MM.1S (cell line): ENCODE data around the gene TFDP1.

Experiments
- DNase-seq: peaks from one replicate; pipeline ENCODE4 v3.0.0-alpha.2; 2015
- H2AFZ ChIP-seq: fragments of 300-600 bp; sonication (generic); 2 replicates; pipeline ENCODE4 v1.6.0; 2016; ENCODE audit warnings: antibody characterized with exemption, low read length
- H3F3A ChIP-seq: fragments of 300-600 bp; sonication (generic); 2 replicates; pipeline ENCODE4 v1.6.1; 2016; ENCODE audit warnings: mild to moderate bottlenecking, antibody characterized with exemption, low read length, moderate library complexity, mixed read lengths; ENCODE audit not compliant: insufficient read depth
- H3K27ac ChIP-seq: fragments of 300-600 bp; sonication (generic); 2 replicates; pipeline ENCODE4 v1.5.1; 2016; ENCODE audit warnings: mild to moderate bottlenecking, low read length
- H3K27me3 ChIP-seq: fragments of 300-600 bp; sonication (generic); replicated peaks from 2 replicates; pipeline ENCODE4 v1.6.0; 2016; ENCODE audit warnings: low read length; ENCODE audit not compliant: insufficient read depth
- H3K36me3 ChIP-seq: fragments of 300-600 bp; sonication (generic); replicated peaks from 2 replicates; pipeline ENCODE4 v1.6.1; 2016; ENCODE audit warnings: mild to moderate bottlenecking, low read length, mixed read lengths; ENCODE audit not compliant: insufficient read depth
- H3K4me1 ChIP-seq: fragments of 300-600 bp; sonication (generic); 2 replicates; pipeline ENCODE4 v1.6.1; 2016; ENCODE audit warnings: low read length, mixed read lengths
- H3K4me2 ChIP-seq: fragments of 300-600 bp; sonication (generic); 2 replicates; pipeline ENCODE4 v1.6.0; 2016; ENCODE audit warnings: low read depth, low read length
- H3K4me3 ChIP-seq: fragments of 300-600 bp; sonication (generic); 2 replicates; pipeline ENCODE4 v1.5.1; 2016; ENCODE audit warnings: low read length, mixed read lengths
- H3K79me2 ChIP-seq: fragments of 300-600 bp; sonication (generic); 2 replicates; pipeline ENCODE4 v1.6.1; 2016; ENCODE audit warnings: mixed run types, low read length, mixed read lengths
- H3K9ac ChIP-seq: fragments of 300-600 bp; sonication (generic); 2 replicates; pipeline ENCODE4 v1.6.1; 2016; ENCODE audit warnings: low read length, mixed read lengths
- H3K9me2 ChIP-seq: fragments of 300-600 bp; sonication (generic); replicated peaks from 2 replicates; pipeline ENCODE4 v1.6.1; 2016; ENCODE audit warnings: mild to moderate bottlenecking, low read length, mixed read lengths; ENCODE audit not compliant: insufficient read depth
- H3K9me3 ChIP-seq: fragments of 300-600 bp; sonication (generic); replicated peaks from 2 replicates; pipeline ENCODE4 v1.6.1; 2016; ENCODE audit warnings: mild to moderate bottlenecking, low read length, mixed read lengths; ENCODE audit not compliant: insufficient read depth
- H4K20me1 ChIP-seq: fragments of 300-600 bp; sonication (generic); 2 replicates; pipeline ENCODE4 v1.6.1; 2016; ENCODE audit warnings: mild to moderate bottlenecking, low read length, moderate library complexity, mixed read lengths; ENCODE audit not compliant: insufficient read depth
- CTCF ChIP-seq: fragments of 300-600 bp; sonication (generic); IDR thresholded peaks from 2 replicates; pipeline ENCODE4 v1.5.1; 2016; ENCODE audit warnings: antibody characterized with exemption, low read length, mixed read lengths
- EZH2 ChIP-seq: fragments of 300-600 bp; sonication (generic); optimal IDR thresholded peaks from 2 replicates; pipeline ENCODE3; 2017; ENCODE audit warnings: low read depth, mild to moderate bottlenecking, antibody characterized with exemption, low read length, mixed read lengths
- EZH2phosphoT487 ChIP-seq: fragments of 300-600 bp; sonication (generic); IDR thresholded peaks from 2 replicates; pipeline ENCODE4 v1.6.1; 2018; ENCODE audit warnings: antibody characterized with exemption, low read length

Gene TFDP1

DNA sequence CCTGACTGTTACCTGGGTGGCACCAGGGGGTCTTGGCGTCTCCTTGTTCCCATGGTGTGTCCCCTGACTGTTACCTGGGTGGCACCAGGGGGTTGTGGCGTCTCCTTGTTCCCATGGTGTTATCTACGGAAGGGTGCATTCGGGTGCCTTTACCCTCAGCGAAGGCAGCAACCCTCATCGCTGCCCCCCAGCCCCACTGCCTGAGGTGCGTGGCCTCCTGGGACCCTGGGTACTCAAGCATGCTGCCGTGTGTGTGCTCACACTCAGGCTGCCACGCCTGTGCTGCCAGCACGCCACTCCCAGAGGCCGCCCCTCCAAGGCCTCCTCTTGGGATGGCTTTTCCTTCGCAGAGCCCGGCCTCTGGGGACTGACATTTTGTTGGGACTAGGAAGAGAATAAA lies 25.1 kb downstream of the TFDP1 start:
- H3K9ac ChIP-seq = no peak overlapping the region
- no peaks in the 10 kb centered on the region for H3K4me1 ChIP-seq
- no peaks in the 10 kb centered on the region for H3K9me2 ChIP-seq
- peaks cover 100% of the 10 kb centered on the region for H3K79me2 ChIP-seq
- DNase-seq = no peak
- 0 out of 2 replicates have a peak, but pooled peaks cover 6% of the 10 kb centered on the region for H3K36me3 ChIP-seq
- no peak overlapping the region for H3K27ac ChIP-seq
- no peaks in the 10 kb centered on the region for H3F3A ChIP-seq
- H3K9me3 ChIP-seq = no peaks in the 10 kb centered on the region
- TF ChIP-seq EZH2phosphoT487 (no peak), CTCF (no peak), EZH2 (no peak)
- H3K27me3 ChIP-seq = no peaks in the 10 kb centered on the region
- H4K20me1 ChIP-seq = peaks cover 13% of the 10 kb centered on the region; the same call in 1 of the 2 replicates
- H3K4me3 ChIP-seq = no peak overlapping the region
- H3K4me2 ChIP-seq = no peak overlapping the region
- no peak overlapping the region for H2AFZ ChIP-seq

DNA sequence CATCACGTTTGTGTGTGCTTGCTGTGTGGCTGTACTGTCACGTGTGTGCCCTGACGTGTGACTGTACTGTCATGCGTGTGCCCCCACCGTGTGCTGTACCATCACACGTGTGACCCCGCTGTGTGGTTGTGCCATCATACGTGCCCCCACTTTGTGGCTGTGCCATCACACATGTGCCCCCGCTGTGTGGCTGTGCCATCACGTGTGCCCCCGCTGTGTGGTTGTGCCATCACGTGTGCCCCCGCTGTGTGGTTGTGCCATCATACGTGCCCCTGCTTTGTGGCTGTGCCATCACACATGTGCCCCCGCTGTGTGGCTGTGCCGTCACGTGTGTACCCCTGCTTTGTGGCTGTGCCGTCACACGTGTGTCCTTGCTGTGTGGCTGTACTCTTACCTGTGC lies 25.7 kb downstream of the TFDP1 start:
- Histone ChIP-seq H2AFZ (no peak overlapping the region), H3K27ac (no peak overlapping the region), H3K36me3 (peaks cover 6% of the 10 kb centered on the region; the same call in 1 of the 2 replicates), H3K9me3 (no peaks in the 10 kb centered on the region), H3K4me1 (no peaks in the 10 kb centered on the region), H3K79me2 (peaks cover 100% of the 10 kb centered on the region), H4K20me1 (peaks cover 14% of the 10 kb centered on the region; the same call in 1 of the 2 replicates), H3K27me3 (no peaks in the 10 kb centered on the region), H3F3A (no peaks in the 10 kb centered on the region), H3K4me2 (no peak overlapping the region), H3K9ac (no peak overlapping the region), H3K4me3 (no peak overlapping the region), H3K9me2 (no peaks in the 10 kb centered on the region)
- TF ChIP-seq EZH2phosphoT487 = no peak
- no peak for TF ChIP-seq CTCF
- no peak for TF ChIP-seq EZH2
- no peak for DNase-seq

DNA sequence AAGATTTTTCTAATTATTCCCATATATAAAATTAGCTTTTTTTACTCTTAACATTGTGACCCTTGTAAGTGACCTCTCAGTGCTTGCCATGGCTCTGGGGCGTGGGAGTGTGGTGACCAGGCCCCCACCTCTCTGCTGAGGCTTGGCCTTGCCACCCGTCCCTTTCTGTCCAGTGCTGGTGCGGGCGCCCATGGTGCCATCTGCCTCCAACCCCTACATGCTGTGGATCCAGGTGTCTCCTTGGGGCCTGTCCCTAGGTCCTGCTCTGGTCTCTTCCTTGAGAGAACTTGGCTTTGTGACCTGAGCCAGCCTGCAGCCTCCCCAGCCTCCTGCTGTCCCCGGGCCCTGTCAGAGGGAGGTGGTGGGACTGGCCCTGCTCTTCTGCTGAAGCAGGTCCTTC lies 27.4 kb downstream of the TFDP1 start:
- Histone ChIP-seq H3K4me2 (no peak overlapping the region), H3K9me3 (no peaks in the 10 kb centered on the region), H2AFZ (no peak overlapping the region), H3K4me3 (no peak overlapping the region), H3K27ac (no peak overlapping the region), H3F3A (no peaks in the 10 kb centered on the region), H3K79me2 (peaks cover 100% of the 10 kb centered on the region), H3K27me3 (no peaks in the 10 kb centered on the region), H3K9ac (no peak overlapping the region), H3K36me3 (peaks cover 6% of the 10 kb centered on the region; the same call in 1 of the 2 replicates), H4K20me1 (peaks cover 7% of the 10 kb centered on the region; the same call in 1 of the 2 replicates), H3K4me1 (no peaks in the 10 kb centered on the region), H3K9me2 (no peaks in the 10 kb centered on the region)
- DNase-seq = no peak
- TF ChIP-seq EZH2phosphoT487 = no peak
- TF ChIP-seq EZH2 = no peak
- TF ChIP-seq CTCF = no peak
